HG03066 (cell line): ENCODE results near the gene NKIRAS1.
"Not testable (repeated sequence)": the region's sequence is repeated elsewhere in the genome, so short reads cannot be mapped to it uniquely, and the experiment has no call there.

Experiments used
- ATAC-seq: cut with Tn5 transposase; IDR thresholded peaks from one replicate; pipeline ENCODE4 v1.9.1; 2021; ENCODE audit warnings: low read depth; ENCODE audit not compliant: unreplicated experiment

Gene NKIRAS1

GRCh38 chr3:23873941-23874340 lies 42.8 kb downstream of the NKIRAS1 start:
- ATAC-seq = no peak

DNA sequence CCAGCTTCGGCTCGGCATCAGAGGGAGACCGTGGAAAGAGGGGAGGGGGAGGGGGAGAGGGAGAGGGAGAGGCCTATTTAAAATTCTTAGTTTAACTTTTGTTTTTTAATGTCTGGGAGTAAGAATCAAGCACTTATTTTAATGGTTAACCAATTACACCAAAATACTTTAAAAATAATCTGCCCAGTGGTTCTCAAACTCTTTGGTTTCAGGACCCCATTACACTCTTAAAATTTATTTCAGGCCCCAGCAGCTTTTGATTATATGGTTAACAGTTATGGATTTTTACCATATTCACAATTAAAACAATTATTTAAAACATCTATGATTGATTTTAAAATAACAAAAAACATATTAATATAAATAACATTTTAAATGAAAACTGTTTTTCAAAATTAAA lies 44.5 kb downstream of the NKIRAS1 start:
- no peak for ATAC-seq

DNA sequence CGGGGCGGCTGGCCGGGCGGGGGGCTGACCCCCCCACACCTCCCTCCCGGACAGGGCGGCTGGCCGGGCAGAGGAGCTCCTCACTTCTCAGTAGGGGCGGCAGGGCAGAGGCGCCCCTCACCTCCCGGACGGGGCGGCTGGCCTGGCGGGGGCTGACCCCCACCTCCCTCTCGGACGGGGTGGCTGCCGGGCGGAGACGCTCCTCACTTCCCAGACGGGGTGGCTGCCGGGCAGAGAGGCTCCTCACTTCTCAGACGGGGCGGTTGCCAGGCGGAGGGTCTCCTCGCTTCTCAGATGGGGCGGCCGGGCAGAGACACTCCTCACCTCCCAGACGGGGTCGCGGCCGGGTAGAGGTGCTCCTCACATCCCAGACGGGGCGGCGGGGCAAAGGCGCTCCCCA lies 45.4 kb downstream of the NKIRAS1 start:
- not testable (repeated sequence) for ATAC-seq

DNA sequence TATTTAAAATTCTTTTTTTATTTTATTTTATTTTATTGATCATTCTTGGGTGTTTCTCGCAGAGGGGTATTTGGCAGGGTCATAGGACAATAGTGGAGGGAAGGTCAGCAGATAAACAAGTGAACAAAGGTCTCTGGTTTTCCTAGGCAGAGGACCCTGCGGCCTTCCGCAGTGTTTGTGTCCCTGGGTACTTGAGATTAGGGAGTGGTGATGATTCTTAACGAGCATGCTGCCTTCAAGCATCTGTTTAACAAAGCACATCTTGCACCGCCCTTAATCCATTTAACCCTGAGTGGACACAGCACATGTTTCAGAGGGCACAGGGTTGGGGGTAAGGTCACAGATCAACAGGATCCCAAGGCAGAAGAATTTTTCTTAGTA lies 46.1 kb downstream of the NKIRAS1 start:
- ATAC-seq = not testable (repeated sequence)

DNA sequence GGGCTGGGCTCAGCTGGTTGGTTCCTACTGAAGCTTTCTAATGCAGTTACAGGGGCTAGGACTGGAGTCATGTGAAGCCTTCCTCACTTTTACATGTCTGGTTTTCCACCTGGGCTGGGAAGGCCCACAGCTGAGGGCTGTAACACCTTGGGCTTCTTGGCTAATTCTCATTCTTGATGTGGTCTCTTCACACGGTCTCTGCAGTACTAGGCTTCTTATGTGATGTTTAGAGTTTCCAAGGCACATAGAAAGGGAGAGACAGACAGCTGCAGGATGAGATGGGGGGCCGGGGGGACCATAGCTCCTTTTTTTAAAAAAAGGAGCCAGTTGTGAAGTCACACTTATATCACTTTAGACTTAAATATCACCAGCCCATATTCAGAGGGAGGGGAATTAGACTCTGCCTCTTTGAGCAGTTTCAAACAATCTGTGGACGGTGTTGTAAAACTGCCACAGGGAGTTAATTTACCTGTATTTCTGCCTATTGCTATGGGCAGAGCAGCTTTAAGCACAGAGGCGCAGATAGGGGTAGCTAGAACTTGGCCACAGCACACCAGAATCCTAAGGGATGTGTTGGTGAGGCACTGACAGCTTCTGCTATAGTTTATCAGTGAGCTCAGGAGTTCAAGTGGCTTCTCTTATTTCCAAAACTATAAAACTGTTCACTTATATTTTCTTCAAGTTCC lies 46.7 kb downstream of the NKIRAS1 start:
- no peak for ATAC-seq

- no peak for ATAC-seq
These were observed 49.0 kb downstream of the NKIRAS1 start for GRCh38 chr3:23867838-23868237.

- ATAC-seq = no peak
These were observed 49.4 kb downstream of the NKIRAS1 start for GRCh38 chr3:23867400-23867799.

- peak; percentile 85 for ATAC-seq
These were observed 51.0 kb downstream of the NKIRAS1 start for GRCh38 chr3:23865595-23866396.

GRCh38 chr3:23864931-23865330 lies 51.9 kb downstream of the NKIRAS1 start:
- no peak for ATAC-seq

DNA sequence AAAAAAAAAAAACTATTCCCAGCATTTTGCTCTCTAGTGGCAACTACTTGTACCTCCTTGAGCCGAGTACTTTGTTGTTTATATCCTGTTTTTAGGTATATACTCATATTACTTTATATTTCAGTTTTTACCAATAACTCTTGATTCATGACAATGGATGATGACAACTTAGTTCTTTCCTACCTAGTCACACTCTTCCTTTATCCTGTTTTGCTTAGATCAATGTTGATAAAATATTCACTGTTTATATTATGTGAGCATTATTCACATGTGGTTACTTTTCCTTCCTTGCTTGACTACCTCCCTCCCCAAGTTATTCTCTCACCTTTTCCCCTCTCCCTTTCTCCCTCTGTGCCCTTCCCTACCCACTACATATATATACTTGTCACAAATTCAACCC lies 53.7 kb downstream of the NKIRAS1 start:
- no peak for ATAC-seq

DNA sequence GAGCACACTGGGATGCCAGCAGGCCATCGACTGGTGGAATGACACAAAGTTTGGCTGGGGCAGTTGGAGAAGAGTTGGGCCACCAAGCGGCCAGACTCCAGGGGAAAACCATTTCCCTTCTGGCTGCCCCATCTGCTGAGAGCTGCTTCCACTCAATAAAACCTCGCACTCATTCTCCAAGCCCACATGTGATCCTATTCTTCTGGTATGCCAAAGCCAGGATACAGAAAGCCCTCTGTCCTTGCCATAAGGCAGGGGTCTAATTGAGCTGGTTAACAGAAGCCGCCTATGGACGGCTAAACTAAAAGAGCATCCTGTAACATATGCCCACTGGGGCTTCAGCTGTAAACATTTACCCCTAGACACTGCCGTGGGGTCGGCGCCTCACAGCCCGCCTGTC lies 55.1 kb downstream of the NKIRAS1 start:
- no peak for ATAC-seq

DNA sequence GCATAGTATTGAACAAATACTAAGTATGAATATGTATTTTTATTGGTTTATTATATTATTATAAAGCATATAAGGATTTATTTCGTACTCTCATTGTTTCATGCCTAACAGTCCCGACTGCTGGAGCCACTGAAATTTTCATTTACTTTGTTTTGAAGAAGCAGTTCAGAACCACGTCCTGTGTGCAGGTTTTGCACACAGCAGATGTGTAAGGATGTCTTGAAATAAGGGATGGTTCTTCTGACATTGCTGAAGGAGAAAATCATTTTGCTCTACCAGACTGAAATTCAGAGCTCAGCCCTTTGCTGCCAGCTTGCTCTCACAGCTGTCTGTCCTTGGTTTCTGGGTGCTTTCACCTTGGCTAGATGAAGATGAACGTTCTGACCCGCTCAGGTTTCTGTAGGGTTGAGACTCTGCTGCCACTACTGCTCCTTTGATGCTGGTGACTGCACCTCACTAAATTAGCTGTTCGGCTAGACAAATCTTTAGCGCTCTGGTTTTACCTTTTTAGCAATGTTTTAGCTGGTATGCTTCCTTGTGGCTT lies 56.9 kb downstream of the NKIRAS1 start:
- no peak for ATAC-seq

DNA sequence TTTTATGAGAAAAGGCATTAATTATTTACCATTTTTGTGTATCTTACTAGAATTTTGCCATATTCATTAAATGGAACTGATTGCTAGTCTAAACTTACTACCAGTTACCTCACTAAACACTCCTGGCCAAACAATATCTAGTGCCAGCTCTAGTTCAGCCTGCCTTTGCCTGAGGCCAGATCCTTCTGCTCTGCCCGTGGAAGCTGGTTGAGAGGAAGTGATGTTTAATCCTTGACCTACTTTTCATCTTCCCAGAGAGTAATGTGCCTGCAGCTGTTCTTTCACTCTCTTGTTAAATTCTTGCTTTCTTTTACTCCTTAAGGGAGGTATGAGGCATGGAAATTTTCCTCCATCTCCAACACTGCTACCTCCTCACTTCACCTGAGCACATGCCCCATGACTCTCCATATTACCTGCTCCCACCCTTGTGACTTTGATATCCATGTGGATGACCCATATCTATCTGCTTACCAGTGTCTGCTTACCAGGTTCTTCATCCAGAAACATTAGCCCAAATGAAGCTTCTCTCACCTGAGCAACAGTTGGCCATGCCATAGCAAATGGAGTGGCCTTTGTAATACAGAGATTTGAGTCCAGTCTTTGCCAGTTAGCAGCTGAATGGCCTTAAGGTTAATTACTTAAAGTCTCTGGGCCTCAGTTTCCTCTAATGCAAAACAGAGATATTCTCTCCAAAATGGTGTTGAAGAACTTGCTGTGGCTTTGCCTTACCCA lies 57.6 kb downstream of the NKIRAS1 start:
- no peak for ATAC-seq

DNA sequence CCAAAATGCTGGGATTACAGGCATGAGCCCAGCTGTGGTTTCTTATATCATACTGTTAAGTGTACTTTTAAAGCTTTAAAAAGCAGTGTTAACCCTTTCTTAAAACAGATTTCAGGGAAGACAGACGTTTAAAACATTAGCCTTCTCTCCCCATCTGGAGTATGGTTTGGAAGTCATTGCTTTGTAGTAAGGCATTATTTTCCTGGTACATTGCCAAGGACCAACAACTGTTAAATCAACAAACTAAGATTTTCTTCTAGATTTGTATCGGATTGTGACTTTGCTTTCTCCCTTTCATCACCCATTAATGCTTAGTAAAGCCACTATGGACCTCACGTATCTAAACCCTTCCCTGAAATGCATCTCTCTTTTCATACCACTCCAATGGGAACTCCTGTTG lies 60.5 kb downstream of the NKIRAS1 start:
- ATAC-seq = no peak

- not testable (repeated sequence) for ATAC-seq
These were observed 67.3 kb downstream of the NKIRAS1 start for GRCh38 chr3:23849462-23849861.

DNA sequence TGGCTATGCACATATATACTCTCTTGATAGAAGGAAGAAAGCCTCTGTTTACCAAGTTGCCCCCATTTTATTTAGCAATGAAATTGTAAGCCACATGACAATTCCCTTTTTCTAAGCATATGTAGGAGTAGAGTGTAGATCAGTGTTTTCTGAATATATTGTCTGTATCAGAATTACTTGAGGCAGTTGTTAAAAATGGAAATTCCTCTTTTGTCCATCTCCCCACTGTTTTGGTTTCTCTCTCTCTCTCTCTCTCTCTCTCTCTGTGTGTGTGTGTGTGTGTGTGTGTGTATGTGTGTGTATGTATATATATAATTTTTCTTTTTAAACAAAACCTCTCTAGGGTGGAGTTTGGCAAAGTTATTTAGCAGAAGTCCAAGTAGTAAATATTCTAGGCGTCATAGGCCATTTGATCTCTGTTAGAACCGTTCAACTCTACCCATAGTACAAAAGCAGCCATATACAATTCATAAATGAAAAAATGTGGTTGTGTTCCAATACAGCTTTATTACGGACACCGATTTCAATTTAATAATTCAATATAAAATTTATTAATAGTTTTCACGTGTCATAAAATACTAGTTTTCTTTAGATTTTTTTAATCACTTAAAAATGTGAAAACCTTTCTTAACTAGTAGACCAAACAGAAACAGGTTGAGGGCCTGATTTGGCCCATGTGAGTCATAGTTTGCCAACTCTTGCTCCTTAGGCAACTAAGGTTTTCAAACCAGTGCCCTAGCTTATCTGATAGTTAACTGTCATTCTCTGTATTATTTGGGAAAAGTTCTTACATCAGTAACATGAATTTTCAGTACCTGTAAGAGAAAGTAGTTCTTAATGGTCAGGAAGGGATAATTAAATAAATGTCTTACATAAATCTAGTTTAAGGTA lies 71.2 kb downstream of the NKIRAS1 start:
- ATAC-seq = no peak

- no peak for ATAC-seq
These were observed 72.9 kb downstream of the NKIRAS1 start for GRCh38 chr3:23843869-23844268.
